ENCODE results near the gene AGPAT1. TPM values are rescaled to one million over a fixed set of nuclear protein-coding genes. Genes with fewer than 3 reads are reported as not detected.

The AGPAT1 gene
- total and polyA plus RNA-seq, 10 of the 15 experiments (the other 5 are each of a cell fraction or from before 2014, with no cell fraction given) = 13.9 to 39.5 (median 24.7) TPM

GRCh38 chr6:32154514-32155161, 21.2 kb downstream of the AGPAT1 start (continued):
- TF ChIP-seq RELB (IDR thresholded peaks at IDR 0.05; ENCODE audit: low read depth) (no peak), MTA2 (IDR thresholded peaks at IDR 0.05; ENCODE audit: low read depth) (no peak), ATF7 (IDR thresholded peaks at IDR 0.05; ENCODE audit: low read depth) (no peak), KDM1A (IDR thresholded peaks at IDR 0.05; ENCODE audit: borderline replicate concordance) (no peak), RELA (IDR thresholded peaks at IDR 0.05; ENCODE audit: borderline replicate concordance, partially characterized antibody) (no peak), BCL11A (IDR thresholded peaks at IDR 0.05; ENCODE audit: low read depth, low read length) (no peak), RFX5 (IDR thresholded peaks at IDR 0.05; ENCODE audit: low read depth, low read length) (no peak), JUND (IDR thresholded peaks at IDR 0.05; ENCODE audit: low read depth, low read length) (0 out of 2 replicates have a peak, but pooled peaks have one; percentile 26), ZBTB11 (CRISPR knock-in tag; IDR thresholded peaks at IDR 0.05) (no peak), RBBP5 (conservative IDR thresholded peaks at IDR 0.05) (no peak), ZZZ3 (IDR thresholded peaks at IDR 0.05; ENCODE audit: control insufficient read depth, insufficient read length, low read depth) (no peak), YBX1 (IDR thresholded peaks at IDR 0.05) (no peak), EGR1 (IDR thresholded peaks at IDR 0.05; ENCODE audit: borderline replicate concordance in 1 of 2, low read depth in 2 of 2, low read length in 2 of 2) (no peak), CBFB (IDR thresholded peaks at IDR 0.05; ENCODE audit: low read depth) (no peak), ZNF207 (IDR thresholded peaks at IDR 0.05; ENCODE audit: borderline replicate concordance) (no peak), TCF3 (IDR thresholded peaks at IDR 0.05; ENCODE audit: borderline replicate concordance, insufficient read depth, low read depth, low read length) (peak; percentile 62; the same call in 1 of the 2 replicates), ATF2 (IDR thresholded peaks at IDR 0.05; ENCODE audit: low read length) (no peak), HSF1 (IDR thresholded peaks at IDR 0.05; ENCODE audit: low read depth, low read length) (no peak)
- TF ChIP-seq, protein P1, sequence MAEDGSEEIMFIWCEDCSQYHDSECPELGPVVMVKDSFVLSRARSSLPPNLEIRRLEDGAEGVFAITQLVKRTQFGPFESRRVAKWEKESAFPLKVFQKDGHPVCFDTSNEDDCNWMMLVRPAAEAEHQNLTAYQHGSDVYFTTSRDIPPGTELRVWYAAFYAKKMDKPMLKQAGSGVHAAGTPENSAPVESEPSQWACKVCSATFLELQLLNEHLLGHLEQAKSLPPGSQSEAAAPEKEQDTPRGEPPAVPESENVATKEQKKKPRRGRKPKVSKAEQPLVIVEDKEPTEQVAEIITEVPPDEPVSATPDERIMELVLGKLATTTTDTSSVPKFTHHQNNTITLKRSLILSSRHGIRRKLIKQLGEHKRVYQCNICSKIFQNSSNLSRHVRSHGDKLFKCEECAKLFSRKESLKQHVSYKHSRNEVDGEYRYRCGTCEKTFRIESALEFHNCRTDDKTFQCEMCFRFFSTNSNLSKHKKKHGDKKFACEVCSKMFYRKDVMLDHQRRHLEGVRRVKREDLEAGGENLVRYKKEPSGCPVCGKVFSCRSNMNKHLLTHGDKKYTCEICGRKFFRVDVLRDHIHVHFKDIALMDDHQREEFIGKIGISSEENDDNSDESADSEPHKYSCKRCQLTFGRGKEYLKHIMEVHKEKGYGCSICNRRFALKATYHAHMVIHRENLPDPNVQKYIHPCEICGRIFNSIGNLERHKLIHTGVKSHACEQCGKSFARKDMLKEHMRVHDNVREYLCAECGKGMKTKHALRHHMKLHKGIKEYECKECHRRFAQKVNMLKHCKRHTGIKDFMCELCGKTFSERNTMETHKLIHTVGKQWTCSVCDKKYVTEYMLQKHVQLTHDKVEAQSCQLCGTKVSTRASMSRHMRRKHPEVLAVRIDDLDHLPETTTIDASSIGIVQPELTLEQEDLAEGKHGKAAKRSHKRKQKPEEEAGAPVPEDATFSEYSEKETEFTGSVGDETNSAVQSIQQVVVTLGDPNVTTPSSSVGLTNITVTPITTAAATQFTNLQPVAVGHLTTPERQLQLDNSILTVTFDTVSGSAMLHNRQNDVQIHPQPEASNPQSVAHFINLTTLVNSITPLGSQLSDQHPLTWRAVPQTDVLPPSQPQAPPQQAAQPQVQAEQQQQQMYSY (CRISPR knock-in tag; IDR thresholded peaks at IDR 0.05) = no peak

All from GM12878 (cell line).